Left ventricle myocardium superior (tissue), 1 donor: ENCODE results near the gene RIBC1. TPM values are rescaled to one million over a fixed set of nuclear protein-coding genes. Genes with fewer than 3 reads are reported as not detected.
"Not testable (repeated sequence)": the region's sequence is repeated elsewhere in the genome, so short reads cannot be mapped to it uniquely, and the experiment has no call there.

Source experiments
- ATAC-seq: fragments of 200-7000 bp; cut with Tn5 transposase; one replicate; pipeline ENCODE4 v1.9.1; 2020; ENCODE audit warnings: mild to moderate bottlenecking, moderate library complexity
- DNase-seq: peaks from one replicate; pipeline ENCODE4 v3.0.0-alpha.2; 2020
- intact Hi-C: fragments of 100-400 bp; cut with micrococcal nuclease; formaldehyde crosslinking; loops from one replicate; pipeline ENCODE4 v1.11.0; 2022
- long read RNA-seq: library from polyadenylated mRNA; unstranded; transcript quantifications from one replicate; pipeline ENCODE4 v2.0.0, GENCODE V29; 2021
- total RNA-seq: library from RNA; stranded (reverse); fragmentation: NEBNext Ultra II Directional; extraction: Animal tissue kit (Norgen Biotek cat#: 25700); gene quantifications from one replicate; pipeline ENCODE4 v1.2.1, GENCODE V29; 2021
- donor health status: DM: no; HTN: yes; CAD: no; lungs with severe emphysema.

Gene RIBC1
- total RNA-seq: 0.52 TPM
- long read RNA-seq, partial matches to known transcripts: 1 of 2 reads
- long read RNA-seq, other reads (novel, unspliced or antisense): 1 of 2 reads

GRCh38 chrX:53422861-53423306, at the start of gene RIBC1:
TSS of gene RIBC1 (plus strand) at chrX:53422873. CDS start at chrX:53426277, 3,404 bp downstream.
- intact Hi-C loops: no loop called here
- DNase-seq: no peak
- no peak for ATAC-seq

DNA sequence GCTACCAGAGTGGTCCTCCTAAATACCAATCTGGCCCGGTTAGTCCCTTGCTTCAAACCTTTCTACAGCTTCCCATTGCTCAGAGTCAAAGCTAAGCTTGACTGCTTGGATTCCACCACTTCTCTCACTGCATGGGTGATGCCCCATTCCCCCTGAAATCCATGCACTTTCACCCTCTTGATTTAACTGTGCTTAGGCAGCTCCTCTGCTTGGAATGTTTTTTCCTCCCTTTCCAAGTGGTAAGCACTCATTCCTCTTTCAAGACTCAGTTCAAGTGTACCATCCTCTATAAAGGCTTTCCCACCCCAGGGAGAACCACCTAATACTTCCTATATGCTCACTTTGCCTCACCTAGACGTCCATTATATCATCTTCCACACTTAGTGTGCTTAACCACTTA, 49.4 kb upstream of the RIBC1 start:
- intact Hi-C loops: no loop called here
- ATAC-seq: no peak

GRCh38 chrX:53374222-53374820, 48.4 kb upstream of the RIBC1 start:
- intact Hi-C loops: no loop called here
- DNase-seq (no peak), ATAC-seq (no peak)

More for the DNA sequence above, 49.4 kb upstream of the RIBC1 start:
- no peak for DNase-seq

GRCh38 chrX:53374923-53375322, 47.8 kb upstream of the RIBC1 start:
- DNase-seq (no peak), ATAC-seq (no peak)
- intact Hi-C loops: no loop called here

- ATAC-seq: no peak
- no peak for DNase-seq
- intact Hi-C loops: no loop called here
These were observed 45.8 kb upstream of the RIBC1 start for GRCh38 chrX:53376888-53377287.

DNA sequence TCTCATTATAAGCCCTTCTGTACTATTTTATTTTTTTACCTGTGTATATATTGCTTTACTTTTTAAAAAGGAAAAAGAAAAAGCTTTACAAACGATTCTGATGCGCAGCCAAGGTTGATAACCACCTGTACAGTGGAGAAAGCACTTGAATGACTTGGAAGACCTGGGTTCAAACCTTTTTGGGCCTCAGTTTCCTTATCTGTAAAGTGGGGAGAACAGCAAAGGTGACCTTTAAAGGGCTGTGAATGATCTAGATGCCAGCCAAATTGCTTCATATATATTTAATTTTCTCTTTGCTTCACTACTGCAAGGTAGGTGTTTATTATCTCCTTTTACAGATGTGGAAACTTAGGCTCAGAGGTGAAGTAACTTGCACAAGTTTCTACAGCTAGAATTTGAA, 45.2 kb upstream of the RIBC1 start:
- intact Hi-C loops: no loop called here
- ATAC-seq: no peak
- DNase-seq: no peak

- ATAC-seq: no peak
- intact Hi-C loops: no loop called here
- no peak for DNase-seq
These were observed 43.5 kb upstream of the RIBC1 start for GRCh38 chrX:53379008-53379710.

- DNase-seq (no peak), ATAC-seq (no peak)
- intact Hi-C loops: no loop called here
These were observed 42.9 kb upstream of the RIBC1 start for GRCh38 chrX:53379747-53380146.

GRCh38 chrX:53383376-53384076, 39.1 kb upstream of the RIBC1 start:
- peak; percentile 82 for ATAC-seq
- DNase-seq: peak; percentile 44
- intact Hi-C loops: no loop called here

DNA sequence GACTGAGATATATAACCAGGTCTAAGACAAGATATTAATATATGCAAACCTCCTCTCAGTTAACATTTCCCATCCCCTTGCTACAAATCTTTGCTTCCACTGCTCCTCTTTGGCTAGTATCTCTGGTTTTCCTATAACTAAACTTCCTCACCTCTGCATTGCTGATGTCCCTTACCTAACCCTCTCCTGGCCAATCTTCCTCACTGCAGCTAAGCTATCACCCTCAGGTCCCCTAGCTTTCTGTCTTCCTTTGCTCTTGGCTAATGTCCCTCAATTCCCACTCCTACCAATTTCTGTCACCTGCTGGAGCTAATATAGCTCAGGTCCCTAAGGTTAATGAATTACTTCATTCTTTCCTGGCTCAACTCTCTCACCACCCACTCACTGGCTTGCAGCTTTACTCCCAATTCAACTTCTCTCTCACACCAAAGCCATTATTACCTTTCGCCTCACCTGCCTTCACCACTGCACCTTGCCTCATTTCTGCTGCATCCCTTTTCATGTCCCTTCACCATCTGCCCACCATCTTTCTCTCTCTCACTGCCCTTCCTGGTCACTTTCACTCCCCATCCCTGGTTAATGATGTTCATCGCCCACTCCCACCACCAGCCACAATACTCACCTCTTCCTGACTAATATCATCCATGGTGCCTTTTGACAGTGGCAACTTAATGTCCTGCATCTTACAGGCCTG, 26.9 kb upstream of the RIBC1 start:
- DNase-seq: no peak
- ATAC-seq: no peak

GRCh38 chrX:53398216-53398615, 24.5 kb upstream of the RIBC1 start:
- ATAC-seq: no peak
- intact Hi-C loops: no loop called here

More for the DNA sequence above, 26.9 kb upstream of the RIBC1 start:
- intact Hi-C loops: no loop called here

DNA sequence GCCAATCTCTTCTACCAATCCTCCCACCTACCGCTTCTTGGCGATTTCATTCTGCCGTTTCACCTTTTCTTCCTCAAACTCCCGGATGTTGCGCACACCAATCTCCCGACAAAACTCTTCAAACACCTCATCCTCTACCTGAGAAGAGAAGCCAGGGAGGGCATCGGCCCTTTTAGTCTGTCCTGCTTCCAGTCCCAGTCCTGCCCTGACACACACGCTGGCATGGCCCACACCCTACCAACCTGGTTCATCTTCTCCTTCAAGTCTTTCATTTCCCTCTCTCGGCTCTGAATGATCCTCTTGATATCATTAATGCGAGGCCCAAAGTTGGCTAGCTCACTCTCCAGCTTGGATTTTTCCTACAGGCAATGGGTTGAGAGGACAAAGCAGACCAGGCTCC, 19.1 kb upstream of the RIBC1 start:
- intact Hi-C loops: no loop called here
- no peak for DNase-seq
- no peak for ATAC-seq

More at GRCh38 chrX:53398216-53398615, 24.5 kb upstream of the RIBC1 start:
- no peak for DNase-seq

DNA sequence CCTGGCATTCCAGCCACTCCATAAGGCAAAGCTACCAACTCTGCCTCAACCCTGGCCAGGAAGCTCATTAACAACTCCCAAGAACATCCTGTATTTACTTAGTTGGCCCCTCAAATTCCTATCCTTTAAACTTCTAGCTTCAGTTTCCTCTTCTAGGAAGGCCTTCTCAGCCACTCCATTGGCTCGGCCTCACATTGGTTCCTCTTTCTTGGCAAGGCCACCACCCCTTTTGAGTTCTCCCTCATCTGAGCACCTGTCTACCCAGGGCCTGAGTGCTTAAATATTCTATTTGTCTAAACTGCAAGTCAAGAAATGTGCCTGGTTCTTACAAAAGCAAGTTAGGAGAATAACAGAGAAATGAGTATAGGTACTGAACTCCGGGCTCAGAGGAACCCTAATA, 10.2 kb upstream of the RIBC1 start:
- ATAC-seq (no peak), DNase-seq (no peak)
- intact Hi-C loops: no loop called here

DNA sequence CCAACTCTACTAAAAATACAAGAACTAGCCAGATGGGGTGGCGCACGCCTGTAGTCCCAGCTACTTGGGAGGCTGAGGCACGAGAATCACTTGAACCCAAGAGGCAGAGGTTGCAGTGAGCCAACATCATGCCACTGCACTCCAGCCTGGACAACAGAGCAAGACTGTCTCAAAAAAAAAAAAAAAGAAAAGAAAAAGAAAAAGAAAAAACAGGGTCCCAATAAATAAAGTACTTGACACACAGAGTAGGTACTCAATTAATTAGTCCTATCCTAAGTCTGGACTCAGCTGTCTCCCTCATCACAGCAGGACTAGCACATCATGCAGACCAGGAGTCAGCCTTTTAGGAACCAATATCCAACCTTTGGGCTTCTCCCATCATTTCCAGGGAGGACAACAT, 2.3 kb upstream of the RIBC1 start:
- ATAC-seq, DNase-seq, intact Hi-C loops: not testable (repeated sequence)

GRCh38 chrX:53421125-53421524, 1.5 kb upstream of the RIBC1 start:
- DNase-seq (no peak), ATAC-seq (no peak)
- intact Hi-C loops: no loop called here

- intact Hi-C loops: no loop called here
- no peak for ATAC-seq
- no peak for DNase-seq
These were observed 944 bp upstream of the RIBC1 start for GRCh38 chrX:53421772-53422085.

GRCh38 chrX:53422086-53422860, 400 bp upstream of the RIBC1 start, which contains the start of gene SMC1A:
TSS of gene SMC1A (minus strand) at chrX:53422654. CDS start at chrX:53422600, 54 bp downstream.
- DNase-seq (peak; percentile 96), ATAC-seq (peak; percentile 97)
- intact Hi-C loops: no loop called here

- no peak for ATAC-seq
- intact Hi-C loops: loop anchor here (10.0 kb wide), 1 partner anchor 115 kb away; no protein-coding TSS in a partner anchor
- no peak for DNase-seq
These were observed 7.1 kb downstream of the RIBC1 start for GRCh38 chrX:53429755-53430154.

- intact Hi-C loops: loop anchor here (10.0 kb wide), 1 partner anchor 115 kb away; no protein-coding TSS in a partner anchor
- ATAC-seq (no peak), DNase-seq (no peak)
These were observed 7.6 kb downstream of the RIBC1 start for GRCh38 chrX:53430231-53430630.
